PFSK-1 (cell line): ENCODE measurements around the gene MSI2.

Source experiments
- FOXP2 ChIP-seq: optimal IDR thresholded peaks from 2 replicates; pipeline ENCODE3; 2011; ENCODE audit warnings: borderline replicate concordance, control low read depth, inconsistent platforms; ENCODE audit not compliant: insufficient read depth; ENCODE audit errors: extremely low read length, extremely low read depth
- POLR2AphosphoS5 ChIP-seq: IDR thresholded peaks from 2 replicates; pipeline ENCODE4 v1.6.1; 2012; ENCODE audit warnings: low read depth, mild to moderate bottlenecking, control low read depth, low read length, moderate library complexity
- TAF1 ChIP-seq: IDR thresholded peaks from 2 replicates; pipeline ENCODE4 v1.6.1; 2012; ENCODE audit warnings: low read length, control low read depth, borderline replicate concordance; ENCODE audit not compliant: insufficient read depth
- TF ChIP-seq, protein P1 (sequence below), 2 experiments: IDR thresholded peaks; 2 replicates each; pipeline versions ENCODE4 v1.6.1 to v1.8.0; 2011 to 2012; ENCODE audit warnings: low read depth in 2 of 2, low read length in 2 of 2, control low read depth in 1 of 2, inconsistent platforms in 1 of 2, mild to moderate bottlenecking in 1 of 2, moderate library complexity in 1 of 2; ENCODE audit not compliant: insufficient read depth in 1 of 2

GRCh38 chr17:57585341-57586195 is 329.2 kb downstream of the MSI2 start:
- TF ChIP-seq TAF1 (no peak), POLR2AphosphoS5 (no peak), FOXP2 (no peak)
- TF ChIP-seq, protein P1, sequence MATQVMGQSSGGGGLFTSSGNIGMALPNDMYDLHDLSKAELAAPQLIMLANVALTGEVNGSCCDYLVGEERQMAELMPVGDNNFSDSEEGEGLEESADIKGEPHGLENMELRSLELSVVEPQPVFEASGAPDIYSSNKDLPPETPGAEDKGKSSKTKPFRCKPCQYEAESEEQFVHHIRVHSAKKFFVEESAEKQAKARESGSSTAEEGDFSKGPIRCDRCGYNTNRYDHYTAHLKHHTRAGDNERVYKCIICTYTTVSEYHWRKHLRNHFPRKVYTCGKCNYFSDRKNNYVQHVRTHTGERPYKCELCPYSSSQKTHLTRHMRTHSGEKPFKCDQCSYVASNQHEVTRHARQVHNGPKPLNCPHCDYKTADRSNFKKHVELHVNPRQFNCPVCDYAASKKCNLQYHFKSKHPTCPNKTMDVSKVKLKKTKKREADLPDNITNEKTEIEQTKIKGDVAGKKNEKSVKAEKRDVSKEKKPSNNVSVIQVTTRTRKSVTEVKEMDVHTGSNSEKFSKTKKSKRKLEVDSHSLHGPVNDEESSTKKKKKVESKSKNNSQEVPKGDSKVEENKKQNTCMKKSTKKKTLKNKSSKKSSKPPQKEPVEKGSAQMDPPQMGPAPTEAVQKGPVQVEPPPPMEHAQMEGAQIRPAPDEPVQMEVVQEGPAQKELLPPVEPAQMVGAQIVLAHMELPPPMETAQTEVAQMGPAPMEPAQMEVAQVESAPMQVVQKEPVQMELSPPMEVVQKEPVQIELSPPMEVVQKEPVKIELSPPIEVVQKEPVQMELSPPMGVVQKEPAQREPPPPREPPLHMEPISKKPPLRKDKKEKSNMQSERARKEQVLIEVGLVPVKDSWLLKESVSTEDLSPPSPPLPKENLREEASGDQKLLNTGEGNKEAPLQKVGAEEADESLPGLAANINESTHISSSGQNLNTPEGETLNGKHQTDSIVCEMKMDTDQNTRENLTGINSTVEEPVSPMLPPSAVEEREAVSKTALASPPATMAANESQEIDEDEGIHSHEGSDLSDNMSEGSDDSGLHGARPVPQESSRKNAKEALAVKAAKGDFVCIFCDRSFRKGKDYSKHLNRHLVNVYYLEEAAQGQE (IDR thresholded peaks at IDR 0.05; ENCODE audit: insufficient read depth in 1 of 2, low read depth in 2 of 2, low read length in 2 of 2), result no peak
